ENCODE data around the gene SLC26A6.

- TF ChIP-seq, protein P1, sequence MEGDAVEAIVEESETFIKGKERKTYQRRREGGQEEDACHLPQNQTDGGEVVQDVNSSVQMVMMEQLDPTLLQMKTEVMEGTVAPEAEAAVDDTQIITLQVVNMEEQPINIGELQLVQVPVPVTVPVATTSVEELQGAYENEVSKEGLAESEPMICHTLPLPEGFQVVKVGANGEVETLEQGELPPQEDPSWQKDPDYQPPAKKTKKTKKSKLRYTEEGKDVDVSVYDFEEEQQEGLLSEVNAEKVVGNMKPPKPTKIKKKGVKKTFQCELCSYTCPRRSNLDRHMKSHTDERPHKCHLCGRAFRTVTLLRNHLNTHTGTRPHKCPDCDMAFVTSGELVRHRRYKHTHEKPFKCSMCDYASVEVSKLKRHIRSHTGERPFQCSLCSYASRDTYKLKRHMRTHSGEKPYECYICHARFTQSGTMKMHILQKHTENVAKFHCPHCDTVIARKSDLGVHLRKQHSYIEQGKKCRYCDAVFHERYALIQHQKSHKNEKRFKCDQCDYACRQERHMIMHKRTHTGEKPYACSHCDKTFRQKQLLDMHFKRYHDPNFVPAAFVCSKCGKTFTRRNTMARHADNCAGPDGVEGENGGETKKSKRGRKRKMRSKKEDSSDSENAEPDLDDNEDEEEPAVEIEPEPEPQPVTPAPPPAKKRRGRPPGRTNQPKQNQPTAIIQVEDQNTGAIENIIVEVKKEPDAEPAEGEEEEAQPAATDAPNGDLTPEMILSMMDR (IDR thresholded peaks at IDR 0.05), result no peak
- TF ChIP-seq POLR2A (IDR thresholded peaks at IDR 0.05), result no peak
These were observed 39.2 kb upstream of the SLC26A6 start for GRCh38 chr3:48674505-48674904.
